HCEC 1CT (cell line): Measurements from ENCODE around the gene NTM.
"Not testable (repeated sequence)": the region's sequence is repeated elsewhere in the genome, so short reads cannot be mapped to it uniquely, and the experiment has no call there.

Experiments used
- DNase-seq: peaks from one replicate; pipeline ENCODE4 v3.0.0-alpha.2; 2017

The NTM gene

DNA sequence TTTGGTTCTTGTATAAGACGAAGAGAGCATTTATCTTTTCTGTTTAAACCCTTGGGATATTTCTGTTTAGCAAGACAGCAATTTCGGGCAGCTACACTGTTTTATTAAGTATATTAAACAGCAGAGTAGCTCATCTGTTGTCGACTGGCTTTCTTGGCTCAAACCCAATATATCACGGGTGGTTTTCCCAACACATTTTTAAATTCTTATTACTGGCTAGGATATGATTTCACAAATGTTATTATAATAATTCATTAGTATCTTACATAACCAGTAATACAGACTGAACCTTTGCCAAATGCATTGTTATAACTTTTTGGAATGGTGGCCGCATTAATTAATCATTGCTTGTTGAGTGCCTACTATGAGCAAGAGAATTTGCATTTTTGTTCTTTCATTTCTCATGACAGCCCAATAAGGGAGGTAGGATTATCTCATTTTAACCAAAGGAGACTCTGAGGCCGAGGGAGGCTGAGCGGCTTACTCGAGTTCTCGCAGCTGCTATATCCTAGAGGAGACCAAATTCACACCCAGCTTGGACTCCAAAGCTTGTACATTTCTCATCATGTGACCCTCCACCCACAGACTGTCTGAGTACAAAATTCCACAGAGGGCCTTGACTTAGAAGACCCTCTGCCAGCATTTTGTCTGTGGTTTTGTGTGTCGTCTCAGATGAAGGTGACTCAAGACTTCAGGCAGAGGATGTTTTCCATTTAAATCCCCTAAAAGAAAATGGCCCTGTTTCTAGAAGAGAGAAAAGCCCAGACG is 304.9 kb downstream of the NTM start:
- DNase-seq, result no peak

DNA sequence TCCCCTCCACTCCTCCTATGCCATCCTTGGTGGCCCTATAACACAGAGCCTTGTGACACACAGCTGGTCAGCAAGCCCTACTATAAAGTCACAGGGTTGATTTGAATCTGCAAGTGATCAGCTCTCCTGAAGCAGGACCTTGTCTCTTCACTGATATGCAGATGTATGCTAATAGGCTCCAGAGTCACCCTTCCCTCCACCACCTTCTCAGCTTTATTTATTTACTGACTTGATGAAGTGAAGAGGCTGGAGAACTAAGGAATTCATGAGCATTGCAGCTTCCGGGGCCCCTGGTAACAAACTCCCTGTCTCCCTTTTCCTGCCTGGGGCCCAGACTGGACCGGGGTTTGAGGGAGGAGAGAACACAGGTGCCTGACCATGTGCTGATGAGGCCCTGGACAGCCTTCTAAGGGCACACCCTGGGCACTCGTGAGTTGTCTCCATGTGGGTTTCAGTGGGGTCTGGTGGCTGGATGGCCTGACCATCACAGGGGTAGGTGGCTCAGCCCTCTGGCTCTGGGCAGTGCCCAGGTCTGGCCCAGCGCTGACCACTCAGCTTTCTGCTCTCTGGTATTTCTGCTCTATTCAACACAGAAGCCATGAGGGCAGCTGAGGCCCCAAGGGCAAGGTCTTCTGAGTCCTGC is 307.5 kb downstream of the NTM start:
- no peak for DNase-seq

DNA sequence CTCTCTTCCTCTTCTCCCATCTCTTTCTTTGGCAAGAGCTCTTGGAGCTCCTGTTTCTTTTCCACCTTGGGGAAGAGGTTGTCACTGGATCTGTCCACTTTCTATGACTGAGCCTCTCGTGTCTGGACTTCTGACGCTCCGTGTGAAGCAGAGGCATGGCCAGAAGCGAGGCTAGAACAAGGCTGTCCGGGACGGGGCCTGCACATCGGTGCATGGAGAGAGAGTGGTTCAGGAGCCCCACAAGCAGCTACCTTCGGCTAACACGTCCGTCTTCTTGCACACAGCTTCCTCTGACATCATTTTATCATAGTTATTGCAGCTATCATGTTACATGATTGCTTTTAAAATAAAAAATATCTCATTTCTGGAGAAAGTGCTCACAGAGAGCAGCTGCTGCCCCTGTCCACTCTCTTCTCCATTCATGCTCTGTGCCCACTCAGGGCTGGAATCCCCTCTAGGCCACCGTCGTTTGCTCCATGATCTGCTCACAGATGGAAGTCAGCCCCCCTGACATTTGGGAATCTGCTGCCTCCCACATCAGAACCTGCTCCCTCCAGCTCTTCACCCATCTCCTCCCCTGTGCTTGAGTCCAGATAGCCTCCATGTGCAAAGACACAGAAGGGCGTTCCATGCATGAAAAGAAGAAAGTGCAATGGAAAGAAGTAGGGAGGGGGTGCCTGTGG is 308.4 kb downstream of the NTM start:
- no peak for DNase-seq

DNA sequence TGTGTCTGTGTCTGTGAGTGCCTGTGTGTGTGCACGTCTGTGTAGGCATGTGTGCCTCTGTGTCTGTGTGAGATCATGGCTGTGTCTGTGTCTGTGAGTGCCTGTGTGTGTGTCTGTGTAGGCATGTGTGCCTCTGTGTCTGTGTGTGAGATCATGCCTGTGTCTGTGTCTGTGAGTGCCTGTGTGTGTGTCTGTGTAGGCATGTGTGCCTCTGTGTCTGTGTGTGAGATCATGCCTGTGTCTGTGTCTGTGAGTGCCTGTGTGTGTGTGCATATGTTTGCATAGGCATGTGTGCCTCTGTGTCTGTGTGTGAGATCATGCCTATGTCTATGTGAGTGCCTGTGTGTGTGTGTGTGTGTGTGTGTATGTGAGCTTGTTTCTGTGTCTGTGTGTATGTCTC is 310.0 kb downstream of the NTM start:
- not testable (repeated sequence) for DNase-seq

DNA sequence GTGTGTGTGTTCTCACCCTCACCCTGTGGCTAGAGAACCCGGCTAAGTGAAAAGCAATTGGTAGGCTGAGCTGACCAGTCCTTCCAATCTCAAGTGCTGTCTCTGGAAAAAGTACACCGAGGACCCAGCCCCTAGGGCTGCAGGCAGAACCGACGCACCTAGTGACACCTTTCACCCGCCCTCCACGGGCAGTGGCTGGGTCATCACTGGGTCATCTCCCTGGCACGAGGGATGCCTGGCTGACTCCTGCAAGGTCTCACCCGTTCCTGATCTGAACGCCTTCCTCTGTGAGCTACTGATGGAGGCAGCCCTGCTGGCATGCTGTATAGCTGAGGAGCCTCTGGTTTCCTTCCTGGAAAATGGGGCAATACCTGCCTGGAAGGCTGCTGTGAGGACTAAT is 311.5 kb downstream of the NTM start:
- no peak for DNase-seq

DNA sequence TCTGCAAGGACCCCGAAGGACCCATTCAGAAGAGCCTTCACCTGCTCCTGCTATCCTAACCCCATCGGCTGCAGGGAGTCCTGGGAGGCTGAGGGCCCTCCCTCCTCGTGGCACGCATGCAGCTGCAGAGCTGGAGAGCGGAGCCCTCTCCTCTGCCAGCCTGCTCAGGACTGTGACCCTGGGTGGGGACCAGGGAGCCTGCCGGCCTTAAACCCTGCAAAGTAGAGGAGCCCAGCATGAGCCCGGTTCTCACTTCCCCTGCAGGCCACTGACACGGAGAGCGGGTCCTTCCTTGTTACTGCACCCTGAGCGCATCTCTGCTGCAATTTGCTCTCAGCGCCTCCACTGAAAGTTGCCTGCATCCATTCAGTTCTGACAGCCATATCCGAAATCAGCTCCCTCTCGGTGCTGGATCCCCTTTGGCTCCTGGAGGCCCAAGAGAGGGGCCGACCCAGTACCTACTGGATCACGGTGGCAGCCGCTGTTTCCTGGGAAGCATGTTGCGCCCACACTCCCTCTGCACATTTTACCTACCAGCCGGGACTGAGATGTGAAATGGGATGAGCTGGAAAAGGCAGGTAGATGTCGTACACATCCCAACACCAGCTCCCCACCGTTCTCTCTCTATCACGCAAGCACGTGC is 312.1 kb downstream of the NTM start:
- DNase-seq, result no peak

DNA sequence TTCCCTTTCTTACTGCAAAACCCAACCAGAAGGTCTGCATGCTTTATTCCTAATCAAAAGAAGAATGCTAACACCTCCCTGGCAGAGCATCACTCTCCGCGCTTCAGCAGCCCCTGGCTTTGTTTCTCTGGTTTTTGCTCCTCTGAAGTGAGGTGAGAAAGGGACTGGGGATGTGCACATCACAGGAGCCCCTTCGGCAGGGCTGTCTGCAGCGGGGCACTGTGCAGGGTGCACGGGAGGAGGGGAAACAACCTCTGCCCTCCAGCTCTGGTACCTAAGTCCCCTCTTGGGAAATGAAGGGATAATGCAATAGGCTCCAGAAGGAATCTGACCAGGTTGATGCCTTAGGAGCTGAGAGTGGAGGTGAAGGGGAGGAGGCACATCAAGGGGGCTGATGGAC is 312.7 kb downstream of the NTM start:
- no peak for DNase-seq

DNA sequence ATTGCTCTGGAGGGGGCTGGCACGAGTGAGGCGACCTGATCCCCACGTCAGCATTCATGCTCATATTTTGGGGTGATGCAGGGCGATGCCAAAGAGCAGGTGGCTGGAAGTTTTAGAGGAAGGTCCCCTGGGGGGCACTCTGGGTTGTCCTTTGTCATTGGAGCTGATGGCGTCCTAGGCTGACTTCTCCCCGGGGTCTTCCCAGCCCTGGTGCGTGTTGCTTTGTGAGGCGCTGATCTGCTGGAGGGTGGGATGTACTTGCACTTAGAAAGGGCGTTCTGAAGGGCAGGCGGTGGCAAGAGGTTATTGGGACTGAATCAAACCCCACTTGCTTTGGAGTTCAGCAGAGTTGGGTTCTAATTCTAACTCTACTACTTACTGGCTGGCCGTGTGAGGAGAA is 313.3 kb downstream of the NTM start:
- no peak for DNase-seq

DNA sequence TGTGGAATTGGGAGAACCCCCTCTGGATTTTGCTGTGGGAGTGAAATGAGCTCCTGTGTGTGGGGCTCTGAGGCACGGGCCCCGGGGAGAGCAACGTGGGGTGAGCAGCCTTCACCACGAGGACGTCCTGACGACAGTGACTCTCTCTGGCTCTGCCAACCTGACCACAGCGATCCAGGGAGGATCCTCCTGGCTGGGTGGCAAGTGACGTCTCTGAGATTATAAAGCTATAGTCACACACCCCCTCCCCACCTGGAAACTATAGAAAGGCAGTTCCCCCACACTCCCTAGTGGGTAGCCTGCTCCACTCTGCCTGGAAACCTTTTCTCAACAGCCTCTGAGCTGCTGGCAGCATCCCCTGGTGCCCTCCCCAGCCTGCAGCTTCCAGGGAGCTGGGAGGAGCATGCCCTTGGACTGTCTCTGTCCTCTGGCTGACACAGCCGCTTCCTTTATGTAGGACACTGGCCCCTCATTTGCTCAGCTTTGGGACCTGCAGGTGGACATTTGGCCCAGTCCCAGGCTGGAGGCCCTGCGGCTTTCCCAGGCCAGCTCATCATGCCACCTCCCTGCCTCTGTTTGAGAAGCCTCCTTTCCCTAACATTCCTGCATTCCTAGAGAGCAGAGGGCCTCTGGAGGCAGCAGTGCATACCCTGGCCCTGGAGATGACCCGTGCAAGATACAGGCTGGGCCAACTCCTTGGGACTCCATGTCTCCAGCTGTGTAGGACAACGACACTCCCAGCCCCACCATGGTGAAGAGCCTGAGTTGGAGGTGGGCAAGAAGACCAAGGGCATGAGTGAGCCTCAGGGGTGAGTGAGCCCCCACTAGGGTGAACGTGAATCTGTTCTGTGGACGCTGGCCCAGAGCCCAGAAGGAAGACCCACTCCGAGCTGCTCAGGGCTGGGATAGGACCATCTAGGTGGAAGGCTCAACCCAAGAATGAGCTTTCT is 314.0 kb downstream of the NTM start:
- DNase-seq, result no peak

DNA sequence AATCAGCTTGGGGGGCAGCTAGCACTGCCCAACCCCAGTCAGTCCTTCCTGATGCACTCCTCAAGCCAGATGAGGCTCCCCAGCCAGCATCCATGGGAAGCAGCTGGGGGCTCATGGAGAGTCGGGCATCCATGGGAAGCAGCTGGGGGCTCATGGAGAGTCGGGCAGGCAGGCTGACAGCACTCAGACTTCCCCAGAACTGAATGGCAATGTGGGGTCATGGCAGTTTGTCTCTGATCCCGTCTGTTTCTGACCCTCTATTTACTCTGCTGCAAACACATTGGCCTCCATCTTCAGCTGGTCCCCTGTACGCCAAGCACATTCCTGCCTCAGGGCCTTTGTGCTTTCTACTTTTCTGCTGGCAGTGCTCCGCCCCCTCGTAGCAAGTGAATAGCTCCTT is 314.8 kb downstream of the NTM start:
- DNase-seq, result no peak

DNA sequence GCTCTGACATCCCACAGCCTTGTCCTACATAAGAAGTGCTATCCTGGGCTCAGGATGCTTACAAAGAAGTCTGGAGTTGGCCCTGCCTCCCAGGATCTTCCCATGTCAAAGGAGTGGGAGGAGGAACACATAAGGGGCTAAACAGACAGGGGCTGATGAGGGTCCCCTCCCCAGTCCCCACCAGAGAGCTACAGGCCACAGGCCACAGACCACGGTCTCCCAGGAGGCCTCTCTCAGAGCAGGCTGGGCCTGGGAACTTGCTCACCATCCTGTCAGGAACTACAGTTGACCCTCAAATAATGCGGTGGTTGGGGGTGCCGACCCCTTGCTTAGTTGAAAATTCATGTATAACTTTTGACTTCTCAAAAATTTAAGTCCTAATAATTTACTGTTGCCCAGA is 315.5 kb downstream of the NTM start:
- no peak for DNase-seq

DNA sequence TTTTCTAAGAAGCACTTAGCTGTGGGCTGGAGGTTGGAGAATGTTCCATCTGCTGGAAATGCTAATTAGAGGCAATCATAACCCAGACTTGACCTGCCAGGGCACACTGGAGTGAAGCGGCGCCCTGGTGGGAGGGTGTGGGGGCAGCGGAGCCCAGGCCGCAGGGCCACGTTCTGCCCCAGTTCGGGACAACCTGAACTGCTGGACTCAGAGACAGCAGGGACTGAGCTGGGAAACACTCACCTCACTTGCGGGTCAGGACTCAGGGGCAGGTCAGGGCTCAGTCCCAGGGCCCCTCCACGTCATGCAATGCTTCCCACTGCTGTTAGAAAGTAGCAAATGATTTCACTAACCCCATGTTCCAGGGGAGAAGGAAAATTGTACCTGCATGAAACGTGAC is 316.4 kb downstream of the NTM start:
- DNase-seq, result no peak

DNA sequence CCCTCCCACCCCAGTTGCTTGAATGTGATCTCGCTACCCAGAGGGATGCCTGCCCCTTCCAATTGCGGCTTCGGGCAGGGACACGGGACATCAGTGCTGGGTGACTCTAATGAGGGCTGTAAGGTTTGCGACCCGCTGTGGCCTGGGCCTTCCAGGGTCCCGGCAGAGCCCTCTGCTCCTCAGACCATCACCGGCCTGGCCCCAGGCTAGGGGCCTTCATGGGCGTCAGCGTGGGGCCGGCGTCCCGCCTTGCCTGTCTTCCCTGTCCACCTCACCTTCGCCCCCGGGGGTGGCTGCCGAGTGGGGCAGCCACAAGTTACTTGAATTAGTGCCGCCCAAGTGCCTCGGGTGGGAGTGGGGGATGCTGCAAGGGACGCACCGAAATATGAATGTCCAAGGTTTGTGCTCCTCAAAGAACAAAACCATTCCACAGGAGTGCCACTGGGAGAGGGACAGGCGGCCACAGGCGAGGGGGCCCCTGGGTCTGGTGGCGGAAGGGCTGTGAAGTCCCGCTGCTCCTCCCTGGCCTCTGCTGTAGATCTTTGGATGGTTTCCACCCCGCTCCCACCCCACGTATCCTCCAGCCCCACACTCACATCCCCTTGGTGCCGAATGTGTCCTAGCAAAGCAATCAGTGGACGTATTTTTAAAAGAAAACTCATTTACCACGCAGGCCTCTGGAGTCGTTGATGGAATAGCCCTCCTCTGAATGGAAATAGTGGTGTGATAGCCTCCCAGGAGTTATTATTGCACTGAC is 317.1 kb downstream of the NTM start:
- no peak for DNase-seq

DNA sequence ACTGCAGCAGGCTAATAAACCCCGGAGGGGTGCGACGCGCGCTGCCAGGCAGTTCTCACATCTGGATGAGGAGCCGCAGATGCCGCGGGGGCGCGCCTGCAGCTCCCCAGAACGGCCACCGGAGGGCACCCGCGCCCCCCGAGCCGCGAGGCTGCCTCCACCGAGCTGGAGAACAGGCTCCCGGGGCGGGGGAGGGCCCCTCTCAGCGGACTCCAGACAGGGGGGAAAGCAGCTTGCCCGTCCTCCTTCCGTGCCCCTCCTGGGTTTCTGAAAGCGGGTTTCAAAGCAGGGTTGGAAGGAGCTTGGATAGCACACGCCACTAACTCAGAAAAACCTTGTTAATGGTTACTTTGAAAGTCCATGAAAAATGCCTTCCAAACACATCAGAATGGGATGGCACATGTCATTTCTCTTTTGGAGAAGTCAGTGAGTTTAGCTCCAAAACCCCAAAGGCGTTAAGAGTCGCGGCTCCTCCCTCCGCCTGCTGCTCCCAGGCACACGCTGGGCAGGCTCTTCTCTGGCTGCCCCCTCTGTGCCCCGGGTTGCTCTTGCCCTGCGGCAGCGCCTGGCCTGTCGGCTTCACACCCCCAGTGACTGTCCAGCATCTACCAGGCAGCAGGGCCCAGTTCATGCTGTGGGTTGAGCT is 317.8 kb downstream of the NTM start:
- peak; percentile 56 for DNase-seq

DNA sequence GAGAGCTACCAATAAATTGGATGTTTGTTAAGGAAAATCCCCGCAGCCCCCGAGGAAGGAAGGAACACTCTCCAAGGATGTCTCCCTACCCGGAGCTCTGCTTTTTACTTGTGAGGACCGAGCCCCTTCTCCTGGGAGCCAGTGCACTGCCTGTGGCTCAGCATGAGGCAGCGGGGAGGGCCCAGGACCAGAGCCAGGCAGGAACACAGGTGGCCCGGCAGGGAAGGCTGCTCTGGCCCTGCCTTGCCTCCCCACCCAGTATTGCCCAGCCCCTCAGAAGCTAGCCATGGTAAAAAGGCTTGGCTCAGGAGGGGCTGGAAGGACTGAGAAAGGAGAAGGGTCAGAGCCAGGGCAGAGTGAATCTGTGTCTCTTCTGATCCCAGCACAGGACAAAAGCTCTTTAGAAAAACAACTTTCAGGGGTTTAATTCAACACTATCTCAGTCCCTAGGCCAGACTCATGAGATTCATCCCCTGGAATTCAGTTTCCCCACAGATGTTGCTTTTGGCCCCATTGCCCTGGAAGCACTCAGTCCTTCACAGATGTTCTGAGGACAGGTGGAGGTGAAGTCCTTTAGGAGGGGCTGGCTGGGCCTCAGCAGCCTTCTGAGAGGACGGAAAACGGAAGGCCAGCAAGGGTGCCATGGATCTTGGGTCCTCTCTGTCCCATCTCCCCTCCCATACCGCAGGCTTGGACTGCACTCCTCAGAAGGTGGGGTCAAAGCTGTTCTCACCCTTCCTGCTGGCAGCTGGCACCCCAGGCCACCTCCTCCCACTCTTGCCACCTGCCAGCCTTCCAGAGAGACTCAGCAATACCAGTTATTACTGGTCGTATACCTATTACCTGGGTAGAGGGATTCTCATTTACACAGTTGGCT is 318.9 kb downstream of the NTM start:
- DNase-seq, result no peak

DNA sequence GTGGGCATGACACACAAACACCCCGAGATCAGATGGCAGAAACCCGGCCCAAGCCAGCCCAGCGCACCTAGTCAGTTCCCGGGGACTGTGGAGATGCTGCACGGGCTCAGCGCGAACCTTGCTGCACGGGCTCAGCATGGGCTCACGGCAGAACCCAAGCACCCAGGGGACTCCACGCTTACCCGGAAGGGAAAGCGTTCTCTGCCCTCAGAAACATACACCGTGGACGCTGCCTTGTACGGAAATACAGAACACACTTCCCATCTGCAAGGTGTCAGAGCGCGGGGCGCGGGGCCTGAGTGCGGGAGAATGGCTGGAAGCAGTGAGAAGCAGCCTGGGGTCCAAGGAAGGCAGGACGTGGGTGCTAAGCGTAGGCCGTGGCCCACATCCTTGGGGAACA is 319.9 kb downstream of the NTM start:
- DNase-seq, result no peak

DNA sequence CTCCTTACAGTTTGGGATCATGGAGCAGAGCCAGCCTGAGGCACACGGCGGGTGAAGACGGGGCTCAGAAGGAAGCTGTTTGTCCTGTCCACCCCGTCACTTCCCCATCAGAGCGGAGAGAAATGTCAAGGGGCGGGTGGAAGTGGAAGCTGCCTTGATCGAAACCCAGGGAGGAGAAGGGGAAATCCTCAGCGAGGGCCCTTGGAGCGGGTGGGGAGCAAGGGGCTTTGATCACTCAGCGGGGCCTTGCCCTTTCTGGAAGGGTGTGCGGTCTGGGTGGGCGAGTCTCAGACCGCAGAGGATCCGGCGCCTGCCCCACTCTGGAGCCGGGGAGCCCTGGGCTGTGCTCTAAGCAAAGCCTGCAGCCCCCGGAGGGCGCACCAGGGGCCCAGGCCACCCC is 320.4 kb downstream of the NTM start:
- no peak for DNase-seq

DNA sequence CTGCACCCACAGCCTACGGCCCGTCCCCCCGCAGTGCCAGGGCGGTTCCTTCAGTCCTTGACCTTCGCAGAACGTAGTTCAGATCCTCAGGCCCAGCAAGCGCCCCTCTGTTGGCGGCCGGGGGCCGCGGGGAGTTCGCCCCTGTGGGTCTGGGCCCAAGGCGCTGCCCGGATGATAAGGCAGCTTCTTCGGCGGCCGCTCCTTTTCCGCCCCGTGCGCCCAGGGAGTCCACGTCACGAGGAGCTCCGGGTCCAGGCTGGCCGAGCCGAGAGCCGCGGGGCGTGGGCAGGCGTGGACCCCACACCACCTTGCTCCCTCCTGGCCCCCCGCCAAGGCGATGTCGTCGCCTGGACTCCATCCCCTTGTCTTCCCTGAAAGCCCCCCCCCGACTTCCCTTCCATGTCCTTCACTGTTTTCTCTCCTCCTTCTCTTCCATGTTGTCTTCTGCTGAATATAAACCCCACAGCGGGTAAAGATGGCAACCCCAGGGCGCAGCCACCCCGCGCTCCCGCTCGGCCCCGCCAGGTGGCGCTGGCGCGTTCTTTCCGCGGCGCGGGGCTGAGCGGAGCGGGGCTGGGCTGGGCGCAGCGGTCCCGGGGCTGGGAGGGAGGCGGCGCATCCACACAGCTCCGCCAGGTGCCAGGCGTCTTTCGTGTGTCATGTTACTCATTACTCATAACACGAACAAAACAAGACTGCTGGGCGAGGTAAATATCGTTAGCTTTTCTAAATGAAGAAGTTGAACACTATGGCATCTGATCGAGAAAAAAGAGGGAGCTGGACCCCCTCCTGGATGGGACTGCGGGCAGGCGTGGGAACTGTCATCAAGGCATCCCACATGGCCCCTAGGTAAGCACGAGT is 321.0 kb downstream of the NTM start:
- no peak for DNase-seq

DNA sequence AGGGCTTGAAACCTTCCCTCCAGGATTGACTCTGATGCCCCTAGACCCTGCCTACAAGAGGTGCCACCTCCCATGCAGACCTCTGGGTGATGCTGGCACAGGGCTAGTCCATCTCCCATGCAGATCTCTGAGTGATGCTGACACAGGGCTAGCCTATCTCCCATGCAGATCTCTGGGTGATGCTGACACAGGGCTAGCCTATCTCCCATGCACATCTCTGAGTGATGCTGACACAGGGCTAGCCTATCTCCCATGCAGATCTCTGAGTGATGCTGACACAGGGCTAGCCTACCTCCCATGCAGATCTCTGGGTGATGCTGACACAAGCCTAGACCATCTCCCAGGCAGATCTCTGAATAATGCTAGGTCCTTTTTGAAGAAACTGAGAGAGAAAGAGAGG is 321.7 kb downstream of the NTM start:
- no peak for DNase-seq
